H1 (cell line): Measurements from ENCODE around the gene GAK. TPM values are rescaled to one million over a fixed set of nuclear protein-coding genes. Genes with fewer than 3 reads are reported as not detected.

Experiments
- CTCF ChIA-PET: fragments of 300-600 bp; sonication (Branson Sonifier 250); formaldehyde crosslinking; loops from one replicate; lab custom pipeline; 2021; ENCODE audit not compliant: partially characterized antibody; lab: Charles Lee
- POLR2A ChIA-PET: fragments of 300-600 bp; sonication (Branson Sonifier 250); formaldehyde crosslinking; loops from one replicate; lab custom pipeline; 2021; ENCODE audit warnings: inconsistent platforms; ENCODE audit not compliant: partially characterized antibody; lab: Charles Lee
- DNase-seq, 2 experiments: peaks; one replicate each; pipeline versions ENCODE4 v3.0.0 to v3.0.0-alpha.2; 2010 to 2022; ENCODE audit warnings: low spot score in 2 of 2, low read depth in 1 of 2, mixed read lengths in 1 of 2
- FAIRE-seq: peaks from 2 replicates; lab custom pipeline; 2011; peaks lifted over from hg19 to GRCh38; lab: Jason Lieb, UNC
- H2AFZ ChIP-seq: 2 replicates; pipeline ENCODE4 v1.8.1; 2012; ENCODE audit warnings: low read length, inconsistent platforms
- H2AK5ac ChIP-seq: 2 replicates; pipeline ENCODE4 v1.6.1; 2013; ENCODE audit warnings: low read depth, low read length
- H2BK120ac ChIP-seq: replicated peaks from 2 replicates; pipeline ENCODE3; 2013; ENCODE audit warnings: low read depth, low read length, inconsistent platforms
- H2BK12ac ChIP-seq: 2 replicates; pipeline ENCODE4 v1.6.1; 2013; ENCODE audit warnings: low read depth, low read length
- H2BK15ac ChIP-seq: 2 replicates; pipeline ENCODE4 v1.6.1; 2013; ENCODE audit warnings: low read length
- H2BK20ac ChIP-seq: 2 replicates; pipeline ENCODE4 v1.6.1; 2013; ENCODE audit warnings: low read length
- H2BK5ac ChIP-seq: 2 replicates; pipeline ENCODE4 v1.6.1; 2013; ENCODE audit warnings: low read depth, low read length
- H3K14ac ChIP-seq: 2 replicates; pipeline ENCODE4 v1.6.1; 2013; ENCODE audit warnings: inconsistent platforms; ENCODE audit not compliant: insufficient read length
- H3K18ac ChIP-seq: 2 replicates; pipeline ENCODE4 v1.6.1; 2013; ENCODE audit warnings: low read length; ENCODE audit errors: extremely low read depth
- H3K23ac ChIP-seq: 2 replicates; pipeline ENCODE4 v1.6.1; 2013; ENCODE audit warnings: inconsistent platforms; ENCODE audit not compliant: insufficient read length
- H3K23me2 ChIP-seq: 2 replicates; pipeline ENCODE4 v1.6.1; 2013; ENCODE audit warnings: low read depth, low read length
- H3K27ac ChIP-seq: 2 replicates; pipeline ENCODE4 v1.6.1; 2011; ENCODE audit warnings: low read depth, low read length, inconsistent platforms
- H3K27me3 ChIP-seq, 4 experiments: replicated peaks in 1 of 4; 1 replicate in 1 of 4; 2 replicates in 3 of 4; pipeline versions ENCODE4 v1.6.1 to v1.8.1; 2011 to 2013; ENCODE audit warnings: low read length in 3 of 4, mild to moderate bottlenecking in 3 of 4, inconsistent platforms in 2 of 4, mixed read lengths in 2 of 4, moderate library complexity in 1 of 4; ENCODE audit not compliant: control insufficient read depth in 3 of 4, insufficient read depth in 3 of 4; ENCODE audit errors: extremely low read depth in 1 of 4
- H3K36me3 ChIP-seq, 4 experiments: 2 replicates each; pipeline versions ENCODE4 v1.6.1 to v1.8.1; 2011 to 2013; ENCODE audit warnings: mild to moderate bottlenecking in 4 of 4, low read length in 3 of 4, moderate library complexity in 2 of 4, control low read depth in 1 of 4, inconsistent platforms in 1 of 4; ENCODE audit not compliant: insufficient read depth in 4 of 4, control insufficient read depth in 2 of 4
- H3K4ac ChIP-seq: replicated peaks from 2 replicates; pipeline ENCODE3; 2013; ENCODE audit warnings: low read length, low read depth, mixed read lengths, inconsistent platforms; ENCODE audit not compliant: insufficient read length
- H3K4me1 ChIP-seq, 4 experiments: replicated peaks in 1 of 4; 1 replicate in 1 of 4; 2 replicates in 3 of 4; pipeline versions ENCODE4 v1.6.1 to v1.8.1; 2011 to 2013; ENCODE audit warnings: low read length in 3 of 4, inconsistent platforms in 2 of 4, mixed read lengths in 1 of 4; ENCODE audit not compliant: insufficient read depth in 4 of 4, control insufficient read depth in 3 of 4
- H3K4me2 ChIP-seq, 2 experiments: 2 replicates each; pipeline versions ENCODE4 v1.6.1 to v1.8.1; 2011 to 2013; ENCODE audit warnings: low read depth in 2 of 2, low read length in 2 of 2, control low read depth in 1 of 2, inconsistent platforms in 1 of 2, mild to moderate bottlenecking in 1 of 2; ENCODE audit not compliant: insufficient read depth in 1 of 2
- H3K4me3 ChIP-seq, 4 experiments: fragments of 200-600, 300-600 bp in 1 of 4; sonication (generic), shearing (Covaris generic), sonication (Bioruptor Twin) in 1 of 4; 2 replicates each; pipeline versions ENCODE4 v1.5.1 to v1.8.1; 2011 to 2016; ENCODE audit warnings: low read length in 4 of 4, low read depth in 3 of 4, control low read depth in 2 of 4, inconsistent platforms in 2 of 4, mild to moderate bottlenecking in 2 of 4, mixed read lengths in 1 of 4, moderate library complexity in 1 of 4; ENCODE audit not compliant: insufficient read depth in 2 of 4; ENCODE audit errors: extremely low read depth in 1 of 4
- H3K56ac ChIP-seq: replicated peaks from 2 replicates; pipeline ENCODE3; 2013; ENCODE audit warnings: low read depth, mild to moderate bottlenecking, mixed read lengths, low read length, inconsistent platforms; ENCODE audit not compliant: insufficient read length
- H3K79me1 ChIP-seq: 2 replicates; pipeline ENCODE4 v1.6.1; 2013; ENCODE audit warnings: low read depth, low read length, control low read depth
- H3K79me2 ChIP-seq, 2 experiments: 2 replicates each; pipeline versions ENCODE4 v1.6.1 to v1.8.1; 2012 to 2013; ENCODE audit warnings: low read length in 2 of 2, mild to moderate bottlenecking in 2 of 2, inconsistent platforms in 1 of 2; ENCODE audit not compliant: insufficient read depth in 2 of 2, control insufficient read depth in 1 of 2
- H3K9ac ChIP-seq, 4 experiments: replicated peaks in 1 of 4; 1 replicate in 1 of 4; 2 replicates in 3 of 4; pipeline versions ENCODE4 v1.6.1 to v1.8.1; 2011 to 2013; ENCODE audit warnings: low read depth in 3 of 4, low read length in 3 of 4, control low read depth in 2 of 4, mild to moderate bottlenecking in 2 of 4, moderate library complexity in 2 of 4, inconsistent platforms in 1 of 4; ENCODE audit errors: extremely low read depth in 1 of 4
- H3K9me3 ChIP-seq, 2 experiments: 2 replicates each; pipeline versions ENCODE4 v1.6.1 to v1.8.1; 2012 to 2013; ENCODE audit warnings: mild to moderate bottlenecking in 2 of 2, moderate library complexity in 2 of 2, control low read depth in 1 of 2, inconsistent platforms in 1 of 2, low read depth in 1 of 2, low read length in 1 of 2, mixed read lengths in 1 of 2; ENCODE audit not compliant: insufficient read depth in 2 of 2
- H4K20me1 ChIP-seq, 2 experiments: replicated peaks in 1 of 2; 2 replicates each; pipeline versions ENCODE3 to v1.8.1; 2011 to 2013; ENCODE audit warnings: inconsistent platforms in 2 of 2, low read length in 2 of 2, mild to moderate bottlenecking in 1 of 2; ENCODE audit not compliant: insufficient read depth in 2 of 2, control insufficient read depth in 1 of 2
- H4K5ac ChIP-seq: 2 replicates; pipeline ENCODE4 v1.6.1; 2013; ENCODE audit warnings: low read length, low read depth, mixed read lengths, inconsistent platforms; ENCODE audit not compliant: insufficient read length
- H4K8ac ChIP-seq: 2 replicates; pipeline ENCODE4 v1.8.0; 2013; ENCODE audit warnings: mild to moderate bottlenecking, moderate library complexity, low read length, inconsistent platforms; ENCODE audit not compliant: insufficient read depth; ENCODE audit errors: extremely low read depth
- H4K91ac ChIP-seq: replicated peaks from 2 replicates; pipeline ENCODE3; 2013; ENCODE audit warnings: low read length, mixed read lengths, inconsistent platforms; ENCODE audit not compliant: insufficient read length
- ATF2 ChIP-seq: IDR thresholded peaks from 2 replicates; pipeline ENCODE4 v1.6.1; 2012; ENCODE audit warnings: low read length, inconsistent platforms
- FOSL1 ChIP-seq: IDR thresholded peaks from 2 replicates; pipeline ENCODE4 v1.6.1; 2011; ENCODE audit warnings: mild to moderate bottlenecking, low read depth, low read length, moderate library complexity; ENCODE audit not compliant: insufficient read depth
- KDM1A ChIP-seq: fragments of 200-600, 300-600 bp; sonication (generic); IDR thresholded peaks from 2 replicates; pipeline ENCODE4 v1.7.1; 2016; ENCODE audit warnings: mild to moderate bottlenecking, low read length, borderline replicate concordance
- MAX ChIP-seq: IDR thresholded peaks from 2 replicates; pipeline ENCODE4 v1.6.1; 2012; ENCODE audit warnings: inconsistent platforms
- PHF8 ChIP-seq: fragments of 200-600 bp; sonication (generic); conservative IDR thresholded peaks from 2 replicates; pipeline ENCODE4 v1.7.1; 2012; ENCODE audit warnings: low read depth, mild to moderate bottlenecking, inconsistent platforms, low read length, moderate library complexity
- RAD21 ChIP-seq, 2 experiments: IDR thresholded peaks in 1 of 2; conservative IDR thresholded peaks in 1 of 2; 2 replicates each; pipeline ENCODE4 v1.6.1; 2011; ENCODE audit warnings: low read depth in 2 of 2, low read length in 2 of 2, improper control_type of control experiment in 1 of 2, inconsistent platforms in 1 of 2, mild to moderate bottlenecking in 1 of 2, moderate library complexity in 1 of 2
- RNF2 ChIP-seq: fragments of 200-900, 300-1000 bp; sonication (generic); IDR thresholded peaks from 2 replicates; pipeline ENCODE4 v1.7.1; 2016; ENCODE audit warnings: borderline replicate concordance, low read depth, mild to moderate bottlenecking, antibody characterized with exemption, low read length; ENCODE audit not compliant: poor library complexity, severe bottlenecking; ENCODE audit errors: missing control alignments
- RXRA ChIP-seq: IDR thresholded peaks from 2 replicates; pipeline ENCODE4 v1.6.1; 2011; ENCODE audit warnings: low read depth, mild to moderate bottlenecking, low read length, moderate library complexity; ENCODE audit not compliant: insufficient read depth
- SUZ12 ChIP-seq: fragments of 200-600 bp; sonication (generic); IDR thresholded peaks from 2 replicates; pipeline ENCODE4 v1.6.1; 2012; ENCODE audit warnings: mild to moderate bottlenecking, inconsistent platforms, low read length, moderate library complexity, mixed read lengths
- WGBS, 2 experiments: shearing (Covaris generic) in 1 of 2; methylation state at CpG; one replicate each; pipeline versions ENCODE4 v1.1.6 to v1.1.7; 2013 to 2015; ENCODE audit warnings: low lambda C conversion rate in 2 of 2, mixed read lengths in 2 of 2, inconsistent platforms in 1 of 2, low coverage in 1 of 2, missing lambda C conversion rate in 1 of 2; ENCODE audit not compliant: insufficient replicate concordance in 2 of 2, insufficient coverage in 1 of 2, insufficient read length in 1 of 2; ENCODE audit errors: extremely low coverage in 1 of 2, missing lambda C conversion rate in 1 of 2; 5-methylcytosine and 5-hydroxymethylcytosine counted together
- polyA plus RNA-seq, 7 experiments: library from polyadenylated mRNA; depleted of rRNA in 3 of 7; stranded (reverse) in 5 of 7; unstranded in 2 of 7; fragments of >200 nt in 5 of 7; fragments of 200-250 nt in 2 of 7; gene quantifications; 1 replicate in 5 of 7; 2 replicates in 1 of 7; 4 replicates in 1 of 7; pipeline versions ENCODE4 v1.2.1 to v1.2.3, GENCODE V29; 2011 to 2013; ENCODE audit warnings: missing spikeins in 2 of 7, mixed read lengths in 2 of 7
- total RNA-seq: library from RNA; stranded (reverse); fragmentation: NEBNext Ultra II Directional; extraction: Animal tissue kit (Norgen Biotek cat#: 25700); gene quantifications from 2 replicates; pipeline ENCODE4 v1.2.1, GENCODE V29; 2021

The GAK gene
- total and polyA plus RNA-seq, 2 of the 8 experiments (the other 6 are each of a cell fraction or from before 2014, with no cell fraction given) = 31.5 to 70.8 TPM

GRCh38 chr4:832108-832507 is 100.0 kb downstream of the GAK start:
- Histone ChIP-seq H2BK5ac (no peak overlapping the region), H3K4me1 (no peaks in the 10 kb centered on the region; a peak in 1 of 7 replicates), H3K9me3 (peaks cover 0 to 5% of the 10 kb centered on the region in 2 experiments; a peak in 1 of 4 replicates), H2BK120ac (no peak overlapping the region), H2AK5ac (no peak overlapping the region), H3K27ac (no peak overlapping the region), H4K91ac (no peak overlapping the region), H3K14ac (no peak overlapping the region), H2BK12ac (no peak overlapping the region), H3K18ac (no peak overlapping the region), H4K8ac (no peak overlapping the region), H3K27me3 (peaks cover 11 to 21% (median 16%) of the 10 kb centered on the region in 4 experiments), H2BK15ac (no peak overlapping the region), H3K23ac (no peak overlapping the region), H3K4ac (no peak overlapping the region), H3K79me1 (no peaks in the 10 kb centered on the region), H3K23me2 (no peaks in the 10 kb centered on the region), H3K36me3 (no peaks in the 10 kb centered on the region), H3K4me2 (no peak overlapping the region), H4K5ac (no peak overlapping the region), H2BK20ac (no peak overlapping the region), H3K9ac (no peak overlapping the region), H3K79me2 (no peaks in the 10 kb centered on the region), H4K20me1 (peaks cover 1 to 11% of the 10 kb centered on the region in 2 experiments), H2AFZ (no peak overlapping the region), H3K4me3 (no peak overlapping the region), H3K56ac (no peak overlapping the region)
- CTCF ChIA-PET = no interaction called here
- FAIRE-seq = no peak
- POLR2A ChIA-PET = no interaction called here
- DNase-seq = no peak
- TF ChIP-seq RAD21 (IDR thresholded peaks at IDR 0.05 in 1 of 2, conservative IDR thresholded peaks at IDR 0.05 in 1 of 2; ENCODE audit: low read depth in 2 of 2, low read length in 2 of 2) (no peak), ATF2 (no peak), MAX (no peak), RXRA (no peak), RNF2 (no peak), PHF8 (no peak), KDM1A (no peak), SUZ12 (no peak), FOSL1 (no peak)
- 85% methylated on average over 7 of the region's 7 CpGs; no CpG with 5 or more reads in 1 of the 2 experiments for WGBS, 2 experiments
